ENCODE results near the gene ZG16B.

ZG16B gene

GRCh38 chr16:2857451-2858244 is 27.5 kb downstream of the ZG16B start, which contains the start of gene PRSS22:
PRSS22 (minus strand) TSS chr16:2858170; CDS start chr16:2858104, 66 bp downstream.
- Histone ChIP-seq H3K27ac (ENCODE audit: extremely low read depth, low read depth, low read length) (no peak within 1 kb of the TSS), H3K36me3 (ENCODE audit: control insufficient read depth in 2 of 2, insufficient read depth in 1 of 2, low read length in 2 of 2) (no peaks in the 10 kb centered on the region), H3K9me3 (ENCODE audit: control insufficient read depth, insufficient read depth, low read depth, low read length) (no peaks in the 10 kb centered on the region), H3K4me3 (ENCODE audit: low read depth, low read length) (no peak within 1 kb of the TSS), H3K4me1 (ENCODE audit: control insufficient read depth, insufficient read depth, low read length) (no peaks in the 10 kb centered on the region)
- ChIA-PET CTCF (interaction anchor here (0.9 kb wide), 2 partner anchors 15 to 83 kb away, joined by 3 read pairs; no protein-coding TSS in a partner anchor), POLR2A (no interaction called here)
- no peak for TF ChIP-seq ZNF639 (tag by site-specific recombination; IDR thresholded peaks at IDR 0.05)
- no peak for TF ChIP-seq SALL2 (tag by site-specific recombination; IDR thresholded peaks at IDR 0.05; ENCODE audit: borderline replicate concordance)
- TF ChIP-seq ZNF114 (tag by site-specific recombination; IDR thresholded peaks at IDR 0.05), result no peak
- no peak for TF ChIP-seq ZNF324 (tag by site-specific recombination; IDR thresholded peaks at IDR 0.05)
- TF ChIP-seq ZNF146 (tag by site-specific recombination; IDR thresholded peaks at IDR 0.05), result no peak
- no peak for TF ChIP-seq OVOL3 (tag by site-specific recombination; IDR thresholded peaks at IDR 0.05)
- peak; percentile 44; the same call in 1 of the 2 replicates for TF ChIP-seq GLIS1 (tag by site-specific recombination; IDR thresholded peaks at IDR 0.05)
- peak; percentile 46 for TF ChIP-seq EGR2 (tag by site-specific recombination; IDR thresholded peaks at IDR 0.05; ENCODE audit: low read depth)
- no peak for TF ChIP-seq WT1 (tag by site-specific recombination; IDR thresholded peaks at IDR 0.05)
- TF ChIP-seq ZNF654 (tag by site-specific recombination; IDR thresholded peaks at IDR 0.05; ENCODE audit: low read depth), result no peak
- TF ChIP-seq ZNF223 (tag by site-specific recombination; IDR thresholded peaks at IDR 0.05), result 0 out of 2 replicates have a peak, but pooled peaks have one; percentile 19
- TF ChIP-seq PRDM4 (tag by site-specific recombination; IDR thresholded peaks at IDR 0.05), result peak; percentile 84
- TF ChIP-seq ZNF292 (tag by site-specific recombination; IDR thresholded peaks at IDR 0.05; ENCODE audit: borderline replicate concordance, low read depth), result no peak
- no peak for TF ChIP-seq ZNF670 (tag by site-specific recombination; IDR thresholded peaks at IDR 0.05; ENCODE audit: low read depth)
- no peak for TF ChIP-seq ZSCAN16 (tag by site-specific recombination; IDR thresholded peaks at IDR 0.05)
- TF ChIP-seq KLF16 (tag by site-specific recombination; IDR thresholded peaks at IDR 0.05), result no peak
- no peak for TF ChIP-seq ZNF707 (tag by site-specific recombination; IDR thresholded peaks at IDR 0.05)
- TF ChIP-seq ZNF791 (tag by site-specific recombination; IDR thresholded peaks at IDR 0.05), result no peak
- TF ChIP-seq ZNF18 (tag by site-specific recombination; IDR thresholded peaks at IDR 0.05), result no peak
- no peak for TF ChIP-seq ZNF394 (tag by site-specific recombination; IDR thresholded peaks at IDR 0.05; ENCODE audit: borderline replicate concordance)
- TF ChIP-seq ZNF548 (tag by site-specific recombination; IDR thresholded peaks at IDR 0.05), result no peak
- TF ChIP-seq SP2 (tag by site-specific recombination; IDR thresholded peaks at IDR 0.05), result no peak
- TF ChIP-seq ZFP3 (tag by site-specific recombination; IDR thresholded peaks at IDR 0.05; ENCODE audit: low read depth), result no peak
- TF ChIP-seq ZNF776 (tag by site-specific recombination; IDR thresholded peaks at IDR 0.05; ENCODE audit: borderline replicate concordance), result no peak
- TF ChIP-seq GLIS2 (tag by site-specific recombination; IDR thresholded peaks at IDR 0.05), result no peak; the same call in 1 of the 2 replicates
- no peak for TF ChIP-seq ZNF624 (tag by site-specific recombination; IDR thresholded peaks at IDR 0.05)
- TF ChIP-seq ZBTB8A (tag by site-specific recombination; IDR thresholded peaks at IDR 0.05), result no peak
- TF ChIP-seq ZNF280C (tag by site-specific recombination; IDR thresholded peaks at IDR 0.05), result no peak
- TF ChIP-seq ZFP37 (tag by site-specific recombination; IDR thresholded peaks at IDR 0.05), result no peak
- TF ChIP-seq ZNF621 (tag by site-specific recombination; IDR thresholded peaks at IDR 0.05), result no peak
